Measurements from ENCODE around the gene SMARCB1. TPM values are rescaled to one million over a fixed set of nuclear protein-coding genes. Genes with fewer than 3 reads are reported as not detected.
A peak's percentile ranks its signal among the peaks of the same experiment; 100 is the strongest.

The SMARCB1 gene
- total and polyA plus RNA-seq, 2 donors from 2014 or later: 68.7 to 79.0 TPM

DNA sequence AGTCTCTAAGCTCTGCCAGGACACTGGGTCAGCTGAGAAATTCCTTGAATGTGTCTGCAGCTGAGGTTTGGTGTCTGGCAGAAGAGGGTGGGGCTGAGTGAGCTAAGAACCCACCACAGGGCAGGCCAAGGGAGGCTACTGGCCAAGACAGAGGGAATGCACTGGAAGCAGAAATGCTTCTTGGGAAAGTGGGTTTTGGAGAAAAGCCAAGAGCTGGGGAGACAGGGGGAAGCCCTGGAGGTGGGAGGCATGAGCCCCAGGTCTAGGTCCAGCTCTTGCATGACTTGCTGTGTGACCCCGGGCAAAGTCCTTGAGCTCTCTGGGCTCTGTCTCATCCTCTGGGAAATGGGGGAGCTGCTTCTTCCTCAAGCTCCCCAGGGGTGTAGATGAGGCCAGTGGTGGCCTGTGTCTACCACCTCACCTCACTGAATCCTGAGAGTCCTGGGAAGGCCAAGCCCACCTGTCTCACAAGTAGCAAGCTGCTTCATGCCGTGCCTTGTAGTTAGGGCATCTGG is 11.8 kb upstream of the SMARCB1 start:
- Histone ChIP-seq H3K27ac (ENCODE audit: low read depth in 2 of 2, low read length in 2 of 2) (no peak overlapping the region), H3K27me3 (ENCODE audit: control insufficient read depth, insufficient read depth, low read length) (no peaks in the 10 kb centered on the region), H3K4me1 (ENCODE audit: control insufficient read depth in 2 of 3, insufficient read depth in 2 of 3, low read depth in 1 of 3, low read length in 3 of 3) (peaks cover 0 to 29% (median 17%) of the 10 kb centered on the region in 3 donors), H3K36me3 (ENCODE audit: control insufficient read depth in 2 of 3, insufficient read depth in 3 of 3, low read length in 3 of 3) (no peaks in the 10 kb centered on the region), H3K9me3 (ENCODE audit: control insufficient read depth in 2 of 3, insufficient read depth in 1 of 3, low read length in 3 of 3) (no peaks in the 10 kb centered on the region), H3K4me3 (ENCODE audit: low read length in 3 of 3) (no peak overlapping the region), H3K9ac (ENCODE audit: low read length in 3 of 3) (no peak overlapping the region)
- TF ChIP-seq, protein P1, sequence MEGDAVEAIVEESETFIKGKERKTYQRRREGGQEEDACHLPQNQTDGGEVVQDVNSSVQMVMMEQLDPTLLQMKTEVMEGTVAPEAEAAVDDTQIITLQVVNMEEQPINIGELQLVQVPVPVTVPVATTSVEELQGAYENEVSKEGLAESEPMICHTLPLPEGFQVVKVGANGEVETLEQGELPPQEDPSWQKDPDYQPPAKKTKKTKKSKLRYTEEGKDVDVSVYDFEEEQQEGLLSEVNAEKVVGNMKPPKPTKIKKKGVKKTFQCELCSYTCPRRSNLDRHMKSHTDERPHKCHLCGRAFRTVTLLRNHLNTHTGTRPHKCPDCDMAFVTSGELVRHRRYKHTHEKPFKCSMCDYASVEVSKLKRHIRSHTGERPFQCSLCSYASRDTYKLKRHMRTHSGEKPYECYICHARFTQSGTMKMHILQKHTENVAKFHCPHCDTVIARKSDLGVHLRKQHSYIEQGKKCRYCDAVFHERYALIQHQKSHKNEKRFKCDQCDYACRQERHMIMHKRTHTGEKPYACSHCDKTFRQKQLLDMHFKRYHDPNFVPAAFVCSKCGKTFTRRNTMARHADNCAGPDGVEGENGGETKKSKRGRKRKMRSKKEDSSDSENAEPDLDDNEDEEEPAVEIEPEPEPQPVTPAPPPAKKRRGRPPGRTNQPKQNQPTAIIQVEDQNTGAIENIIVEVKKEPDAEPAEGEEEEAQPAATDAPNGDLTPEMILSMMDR (IDR thresholded peaks at IDR 0.05; ENCODE audit: borderline replicate concordance, extremely low read depth, insufficient read depth): no peak
- intact Hi-C loops (cut with DNase I): loop anchor here (10.0 kb wide), 1 partner anchor 70 kb away; no protein-coding TSS in a partner anchor
- DNase-seq: peak in 1 of 5 donors; percentile 53
- FAIRE-seq: no peak

DNA sequence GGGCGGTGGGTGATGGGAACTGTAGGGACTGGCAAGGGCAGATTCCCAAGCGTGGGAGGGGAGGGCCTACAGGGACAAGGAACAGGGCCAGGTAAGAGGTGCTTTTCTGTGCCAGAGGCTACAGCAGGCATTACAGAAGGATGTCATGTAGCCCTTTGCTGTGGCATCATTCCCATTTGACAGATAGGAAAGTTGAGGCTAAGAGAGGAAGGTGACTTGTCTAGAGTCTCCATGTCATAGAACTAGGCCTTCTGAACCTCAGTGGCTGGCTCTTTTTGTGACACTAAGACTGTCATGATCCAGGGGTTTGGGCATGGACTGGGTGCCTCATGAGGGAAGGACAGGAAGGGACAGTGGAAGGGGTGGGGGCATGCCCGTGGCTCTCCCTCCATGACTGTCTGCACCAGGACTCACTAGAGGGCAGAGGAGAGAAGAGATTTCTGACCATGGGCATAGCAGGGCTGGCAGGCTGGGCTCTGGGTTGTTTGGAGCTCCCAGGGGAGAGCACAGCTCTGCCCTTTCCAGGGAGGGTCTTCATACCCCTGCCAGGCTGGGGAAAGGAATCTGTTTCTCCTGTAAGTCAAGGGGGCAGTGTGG is 10.9 kb upstream of the SMARCB1 start:
- TF ChIP-seq, protein P1 (IDR thresholded peaks at IDR 0.05; ENCODE audit: borderline replicate concordance, extremely low read depth, insufficient read depth): no peak
- no peak overlapping the region for H3K4me3 ChIP-seq (ENCODE audit: low read length in 3 of 3)
- H3K27ac ChIP-seq (ENCODE audit: low read depth in 2 of 2, low read length in 2 of 2): no peak overlapping the region
- FAIRE-seq (no peak), DNase-seq (no peak)
- H3K9me3 ChIP-seq (ENCODE audit: control insufficient read depth in 2 of 3, insufficient read depth in 1 of 3, low read length in 3 of 3): no peaks in the 10 kb centered on the region
- peaks cover 0 to 29% (median 17%) of the 10 kb centered on the region in 3 donors for H3K4me1 ChIP-seq (ENCODE audit: control insufficient read depth in 2 of 3, insufficient read depth in 2 of 3, low read depth in 1 of 3, low read length in 3 of 3)
- no peaks in the 10 kb centered on the region for H3K27me3 ChIP-seq (ENCODE audit: control insufficient read depth, insufficient read depth, low read length)
- H3K9ac ChIP-seq (ENCODE audit: low read length in 3 of 3): no peak overlapping the region
- H3K36me3 ChIP-seq (ENCODE audit: control insufficient read depth in 2 of 3, insufficient read depth in 3 of 3, low read length in 3 of 3): no peaks in the 10 kb centered on the region
- intact Hi-C loops (cut with DNase I): loop anchor here (10.0 kb wide), 1 partner anchor 69 kb away; no protein-coding TSS in a partner anchor

DNA sequence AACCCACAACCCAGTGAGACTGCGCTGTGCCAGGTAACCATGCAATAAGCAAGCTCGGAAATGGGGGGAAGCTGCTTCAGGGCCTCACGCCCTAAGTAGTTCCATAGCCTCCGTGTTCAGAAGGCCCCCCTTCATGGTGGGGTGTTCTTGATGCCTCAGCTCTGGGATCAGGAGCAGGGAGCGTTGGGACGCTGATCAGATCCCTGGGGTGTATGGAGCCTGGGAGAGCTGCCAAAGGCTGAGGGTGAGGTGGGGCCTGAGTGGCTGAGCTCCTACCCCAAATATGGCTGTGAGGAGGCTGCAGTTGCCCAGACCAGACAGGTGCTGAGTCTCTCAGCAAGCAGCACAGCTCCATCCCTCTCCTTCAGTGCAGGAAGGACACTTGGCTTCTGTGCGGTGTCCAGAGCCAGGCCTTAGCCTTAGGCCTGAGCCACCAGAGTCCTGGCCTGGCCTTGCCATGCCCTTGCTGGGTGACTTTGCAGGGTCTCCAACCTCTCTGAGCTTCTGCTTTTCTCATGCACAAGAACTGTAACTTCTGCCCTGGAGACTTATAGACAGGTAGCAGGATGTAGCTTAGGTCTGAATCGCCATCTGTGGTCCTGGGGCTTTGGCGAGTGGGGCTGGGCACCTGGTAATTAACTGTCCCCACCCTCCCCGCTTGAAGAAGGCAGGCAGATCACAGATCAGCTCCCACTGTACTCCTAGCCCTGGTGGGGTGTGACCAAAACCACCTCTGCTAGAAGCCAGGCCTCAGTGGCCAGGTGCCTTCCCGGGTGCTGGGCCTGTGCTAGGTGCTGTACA is 8.8 kb upstream of the SMARCB1 start:
- Histone ChIP-seq H3K36me3 (ENCODE audit: control insufficient read depth in 2 of 3, insufficient read depth in 3 of 3, low read length in 3 of 3) (no peaks in the 10 kb centered on the region), H3K9me3 (ENCODE audit: control insufficient read depth in 2 of 3, insufficient read depth in 1 of 3, low read length in 3 of 3) (no peaks in the 10 kb centered on the region), H3K4me1 (ENCODE audit: control insufficient read depth in 2 of 3, insufficient read depth in 2 of 3, low read depth in 1 of 3, low read length in 3 of 3) (peaks cover 0 to 28% (median 22%) of the 10 kb centered on the region in 3 donors), H3K9ac (ENCODE audit: low read length in 3 of 3) (no peak overlapping the region), H3K27me3 (ENCODE audit: control insufficient read depth, insufficient read depth, low read length) (no peaks in the 10 kb centered on the region), H3K4me3 (ENCODE audit: low read length in 3 of 3) (no peak overlapping the region), H3K27ac (ENCODE audit: low read depth in 2 of 2, low read length in 2 of 2) (no peak overlapping the region)
- no peak for DNase-seq
- intact Hi-C loops (cut with DNase I): loop anchor here (10.0 kb wide), 1 partner anchor 67 kb away; no protein-coding TSS in a partner anchor
- FAIRE-seq: no peak
- TF ChIP-seq, protein P1 (IDR thresholded peaks at IDR 0.05; ENCODE audit: borderline replicate concordance, extremely low read depth, insufficient read depth): no peak
